HEK293 (cell line): ENCODE results near the gene TNFRSF14.

Source experiments
- CTCF ChIA-PET: fragments of 350-600 bp; formaldehyde crosslinking; extraction: SDS; loops from one replicate; lab custom pipeline; 2021; ENCODE audit warnings: antibody characterized with exemption; lab: Yijun Ruan, JAX
- POLR2A ChIA-PET: fragments of 300-600 bp; formaldehyde crosslinking; extraction: SDS; loops from one replicate; lab custom pipeline; 2020; ENCODE audit warnings: antibody characterized with exemption, inconsistent platforms; lab: Yijun Ruan, JAX
- H3K27ac ChIP-seq: fragments of 200-500 bp; sonication (Bioruptor generic); 2 replicates; pipeline ENCODE4 v1.5.1; 2014; ENCODE audit warnings: low read depth, low read length, control low read depth, inconsistent platforms; ENCODE audit errors: extremely low read depth
- H3K36me3 ChIP-seq, 2 experiments: fragments of 200-500 bp in 1 of 2; sonication (Bioruptor generic) in 1 of 2; 1 replicate in 1 of 2; 2 replicates in 1 of 2; pipeline ENCODE4 v1.5.1; 2014 to 2017; ENCODE audit warnings: inconsistent platforms in 2 of 2, low read length in 2 of 2; ENCODE audit not compliant: control insufficient read depth in 2 of 2, insufficient read depth in 1 of 2
- H3K4me1 ChIP-seq: fragments of 200-500 bp; sonication (Bioruptor generic); 2 replicates; pipeline ENCODE4 v1.5.1; 2014; ENCODE audit warnings: mild to moderate bottlenecking, low read length, inconsistent platforms; ENCODE audit not compliant: control insufficient read depth, insufficient read depth
- H3K4me3 ChIP-seq: 2 replicates; pipeline ENCODE4 v1.5.1; 2011; ENCODE audit warnings: low read depth, mild to moderate bottlenecking, control low read depth, low read length, moderate library complexity
- H3K9me3 ChIP-seq: fragments of 200-500 bp; sonication (Bioruptor generic); 2 replicates; pipeline ENCODE4 v1.5.1; 2014; ENCODE audit warnings: low read depth, low read length, inconsistent platforms; ENCODE audit not compliant: control insufficient read depth, insufficient read depth
- GLI2 ChIP-seq: fragments of 450-650 bp; formaldehyde crosslinking; IDR thresholded peaks from 2 replicates; pipeline ENCODE4; 2017; ENCODE audit warnings: missing biosample characterization, missing genetic modification characterization, low read depth, borderline replicate concordance
- HOXD13 ChIP-seq: sonication (generic); formaldehyde crosslinking; IDR thresholded peaks from 2 replicates; pipeline ENCODE4 v1.8.0; 2022; ENCODE audit warnings: missing genetic modification reagents, borderline replicate concordance
- KLF7 ChIP-seq: fragments of 450-650 bp; formaldehyde crosslinking; IDR thresholded peaks from 2 replicates; pipeline ENCODE4 v1.5.1; 2016; ENCODE audit warnings: missing biosample characterization, missing genetic modification characterization, borderline replicate concordance
- KLF8 ChIP-seq: fragments of 450-650 bp; formaldehyde crosslinking; IDR thresholded peaks from 2 replicates; pipeline ENCODE4 v1.5.1; 2016; ENCODE audit warnings: missing biosample characterization, missing genetic modification characterization
- OSR2 ChIP-seq: fragments of 450-650 bp; formaldehyde crosslinking; IDR thresholded peaks from 2 replicates; pipeline ENCODE4 v1.5.1; 2016; ENCODE audit warnings: missing biosample characterization, missing genetic modification characterization
- PRDM1 ChIP-seq: fragments of 450-650 bp; formaldehyde crosslinking; IDR thresholded peaks from 2 replicates; pipeline ENCODE4; 2016; ENCODE audit warnings: missing biosample characterization, missing genetic modification characterization
- ZFHX2 ChIP-seq: fragments of 450-650 bp; formaldehyde crosslinking; conservative IDR thresholded peaks from 2 replicates; pipeline ENCODE4 v1.5.1; 2016; ENCODE audit warnings: missing biosample characterization, missing genetic modification characterization
- ZFP41 ChIP-seq: fragments of 450-650 bp; formaldehyde crosslinking; IDR thresholded peaks from 2 replicates; pipeline ENCODE4 v1.5.1; 2016; ENCODE audit warnings: missing biosample characterization, missing genetic modification characterization, borderline replicate concordance
- ZNF114 ChIP-seq: fragments of 450-650 bp; formaldehyde crosslinking; IDR thresholded peaks from 2 replicates; pipeline ENCODE4 v1.5.0; 2017; ENCODE audit warnings: missing biosample characterization, missing genetic modification characterization
- ZNF132 ChIP-seq: fragments of 450-650 bp; formaldehyde crosslinking; IDR thresholded peaks from 2 replicates; pipeline ENCODE4 v1.5.1; 2017; ENCODE audit warnings: missing biosample characterization, missing genetic modification characterization, borderline replicate concordance
- ZNF174 ChIP-seq: fragments of 450-650 bp; formaldehyde crosslinking; IDR thresholded peaks from 2 replicates; pipeline ENCODE4 v1.5.0; 2017; ENCODE audit warnings: missing biosample characterization, mild to moderate bottlenecking, missing genetic modification characterization
- ZNF184 ChIP-seq: fragments of 450-650 bp; IDR thresholded peaks from 2 replicates; pipeline ENCODE4 v1.5.1; 2018; ENCODE audit warnings: missing biosample characterization, mild to moderate bottlenecking, missing genetic modification characterization
- ZNF248 ChIP-seq: fragments of 450-650 bp; formaldehyde crosslinking; IDR thresholded peaks from 2 replicates; pipeline ENCODE4 v1.5.1; 2017; ENCODE audit warnings: missing biosample characterization, missing genetic modification characterization
- ZNF266 ChIP-seq: fragments of 450-650 bp; formaldehyde crosslinking; IDR thresholded peaks from 2 replicates; pipeline ENCODE4 v1.5.1; 2016; ENCODE audit warnings: missing biosample characterization, missing genetic modification characterization, low read depth
- ZNF274 ChIP-seq, 2 experiments: fragments of 200-500 bp in 1 of 2; fragments of 450-650 bp in 1 of 2; sonication (Bioruptor generic) in 1 of 2; formaldehyde crosslinking in 1 of 2; IDR thresholded peaks; 2 replicates each; pipeline versions ENCODE4 v1.5.1 to v1.6.1; 2014 to 2016; ENCODE audit warnings: borderline replicate concordance in 1 of 2, inconsistent platforms in 1 of 2, low read length in 1 of 2, missing biosample characterization in 1 of 2, missing genetic modification characterization in 1 of 2
- ZNF350 ChIP-seq: fragments of 450-650 bp; formaldehyde crosslinking; IDR thresholded peaks from 2 replicates; pipeline ENCODE4 v1.5.0; 2017; ENCODE audit warnings: missing biosample characterization, mild to moderate bottlenecking, missing genetic modification characterization
- ZNF366 ChIP-seq: fragments of 450-650 bp; formaldehyde crosslinking; conservative IDR thresholded peaks from 2 replicates; pipeline ENCODE4 v1.5.1; 2016; ENCODE audit warnings: missing biosample characterization, missing genetic modification characterization
- ZNF37A ChIP-seq: fragments of 450-650 bp; IDR thresholded peaks from 2 replicates; pipeline ENCODE4 v1.5.1; 2018; ENCODE audit warnings: missing biosample characterization, missing genetic modification characterization
- ZNF514 ChIP-seq: fragments of 450-650 bp; formaldehyde crosslinking; IDR thresholded peaks from 2 replicates; pipeline ENCODE4 v1.5.1; 2016; ENCODE audit warnings: missing biosample characterization, missing genetic modification characterization
- ZNF530 ChIP-seq: fragments of 450-650 bp; formaldehyde crosslinking; IDR thresholded peaks from 2 replicates; pipeline ENCODE4 v1.5.1; 2016; ENCODE audit warnings: low read depth, missing biosample characterization, missing genetic modification characterization
- ZNF561 ChIP-seq: fragments of 450-650 bp; IDR thresholded peaks from 2 replicates; pipeline ENCODE4 v1.5.1; 2018; ENCODE audit warnings: missing biosample characterization, missing genetic modification characterization, borderline replicate concordance
- ZNF571 ChIP-seq: fragments of 450-650 bp; formaldehyde crosslinking; IDR thresholded peaks from 2 replicates; pipeline ENCODE4 v1.5.0; 2017; ENCODE audit warnings: missing biosample characterization, missing genetic modification characterization
- ZNF596 ChIP-seq: fragments of 450-650 bp; IDR thresholded peaks from 2 replicates; pipeline ENCODE4 v1.5.0; 2018; ENCODE audit warnings: missing biosample characterization, mild to moderate bottlenecking, missing genetic modification characterization, moderate library complexity
- ZNF664 ChIP-seq: fragments of 450-650 bp; formaldehyde crosslinking; IDR thresholded peaks from 2 replicates; pipeline ENCODE4 v1.5.1; 2016; ENCODE audit warnings: missing biosample characterization, missing genetic modification characterization
- ZNF670 ChIP-seq: fragments of 450-650 bp; formaldehyde crosslinking; IDR thresholded peaks from 2 replicates; pipeline ENCODE4 v1.5.1; 2016; ENCODE audit warnings: missing biosample characterization, missing genetic modification characterization, low read depth
- ZNF677 ChIP-seq: fragments of 450-650 bp; IDR thresholded peaks from 2 replicates; pipeline ENCODE4 v1.5.0; 2018; ENCODE audit warnings: missing biosample characterization, mild to moderate bottlenecking, missing genetic modification characterization, moderate library complexity
- ZNF707 ChIP-seq: fragments of 450-650 bp; formaldehyde crosslinking; IDR thresholded peaks from 2 replicates; pipeline ENCODE4 v1.5.1; 2016; ENCODE audit warnings: missing biosample characterization, missing genetic modification characterization
- ZNF837 ChIP-seq: fragments of 450-650 bp; formaldehyde crosslinking; IDR thresholded peaks from 2 replicates; pipeline ENCODE4 v1.5.1; 2016; ENCODE audit warnings: missing biosample characterization, missing genetic modification characterization
- ZSCAN16 ChIP-seq: fragments of 450-650 bp; formaldehyde crosslinking; IDR thresholded peaks from 2 replicates; pipeline ENCODE4 v1.5.1; 2016; ENCODE audit warnings: missing biosample characterization, missing genetic modification characterization
- ZSCAN23 ChIP-seq: fragments of 450-650 bp; formaldehyde crosslinking; IDR thresholded peaks from 2 replicates; pipeline ENCODE4 v1.5.1; 2016; ENCODE audit warnings: missing biosample characterization, missing genetic modification characterization
- ZSCAN30 ChIP-seq: fragments of 450-650 bp; IDR thresholded peaks from 2 replicates; pipeline ENCODE4 v1.5.1; 2018; ENCODE audit warnings: missing biosample characterization, mild to moderate bottlenecking, missing genetic modification characterization, moderate library complexity
- TF ChIP-seq, protein P1 (sequence below): fragments of 450-650 bp; formaldehyde crosslinking; IDR thresholded peaks from 2 replicates; pipeline ENCODE4 v1.5.1; 2016; ENCODE audit warnings: missing biosample characterization, missing genetic modification characterization, borderline replicate concordance
- TF ChIP-seq, protein P2 (sequence below): fragments of 450-650 bp; formaldehyde crosslinking; IDR thresholded peaks from 2 replicates; pipeline ENCODE4 v1.5.1; 2016; ENCODE audit warnings: missing biosample characterization, missing genetic modification characterization

Gene TNFRSF14

DNA sequence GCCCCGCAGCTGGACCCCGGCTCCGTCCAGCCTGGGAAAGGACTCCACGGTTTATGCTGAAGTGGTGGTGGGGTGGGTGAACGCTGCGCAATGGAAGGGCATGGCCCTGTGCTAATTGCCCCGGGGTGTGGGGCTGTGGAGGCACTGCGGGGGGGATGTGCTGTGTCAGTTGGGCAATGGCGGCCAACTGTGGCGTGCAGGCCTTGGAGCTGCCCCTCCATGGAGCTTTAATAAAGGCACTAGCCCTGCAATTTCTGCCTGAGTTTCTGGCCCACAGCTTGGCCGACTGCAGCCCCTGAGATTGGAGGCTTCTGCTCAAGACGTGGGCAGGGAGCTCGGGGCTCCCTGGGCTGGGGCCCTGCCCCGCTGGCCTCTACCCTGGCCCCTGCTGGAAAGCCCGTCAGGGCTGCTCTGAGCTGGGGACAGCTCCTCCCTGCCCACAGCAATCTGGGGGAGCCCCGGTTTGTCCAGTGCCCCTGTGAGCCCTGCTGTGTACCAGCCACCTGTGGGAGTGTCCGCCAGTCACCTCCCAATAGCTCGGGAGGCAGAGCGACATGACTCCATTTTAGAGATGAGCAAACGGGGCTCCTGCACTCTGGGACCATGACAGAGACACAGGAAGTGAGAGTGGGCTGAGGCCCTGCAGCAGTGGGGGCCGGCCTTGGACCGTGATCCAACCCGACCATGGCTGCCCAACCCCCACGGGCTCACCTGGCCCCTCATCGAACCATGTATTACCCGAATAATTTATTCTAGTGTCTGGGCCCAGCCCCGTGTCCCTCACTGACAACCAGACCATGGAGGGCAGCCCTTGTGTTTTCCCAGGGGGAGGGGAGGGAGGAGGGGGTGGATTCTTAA lies 8.7 kb upstream of the TNFRSF14 start:
- peak overlapping the region; percentile 41 for H3K4me3 ChIP-seq
- ChIA-PET POLR2A (interaction anchor here (0.5 to 2.9 kb wide), 4 partner anchors 14 to 1646 kb away, joined by 3 to 33 read pairs (median 5); partner anchors contain the start of genes PANK4 and PEX10), CTCF (interaction anchor here (0.7 to 3.8 kb wide), 20 partner anchors 12 to 964 kb away, joined by 3 to 31 read pairs (median 4); partner anchors contain the start of genes FAAP20, PANK4 and PEX10)
- no peaks in the 10 kb centered on the region for H3K36me3 ChIP-seq
- H3K4me1 ChIP-seq, result no peaks in the 10 kb centered on the region; the same call in 1 of the 2 replicates
- H3K27ac ChIP-seq, result no peak overlapping the region; the same call in 1 of the 2 replicates
- no peaks in the 10 kb centered on the region for H3K9me3 ChIP-seq
- TF ChIP-seq ZNF670 (no peak), ZNF596 (tag by site-specific recombination) (no peak), ZNF132 (tag by site-specific recombination) (no peak), PRDM1 (tag by site-specific recombination) (no peak), ZNF274 (IDR thresholded peaks at IDR 0.05; ENCODE audit: low read length) (no peak), ZNF274 (tag by site-specific recombination; IDR thresholded peaks at IDR 0.05; ENCODE audit: borderline replicate concordance) (no peak), KLF8 (tag by site-specific recombination) (0 out of 2 replicates have a peak, but pooled peaks have one; percentile 8), ZNF266 (tag by site-specific recombination) (no peak), ZNF37A (no peak), ZNF366 (peak; percentile 2; the same call in 1 of the 2 replicates), ZNF350 (tag by site-specific recombination) (no peak), ZNF677 (tag by site-specific recombination) (no peak), ZNF837 (tag by site-specific recombination) (no peak), ZSCAN16 (tag by site-specific recombination) (no peak), GLI2 (no peak), ZNF114 (tag by site-specific recombination) (no peak), ZNF707 (tag by site-specific recombination) (no peak), ZNF514 (tag by site-specific recombination) (no peak), ZNF561 (tag by site-specific recombination) (peak; percentile 75), HOXD13 (CRISPR knock-in tag) (no peak), ZNF248 (tag by site-specific recombination) (no peak), ZSCAN23 (no peak), ZNF174 (tag by site-specific recombination) (no peak), KLF7 (tag by site-specific recombination) (peak; percentile 12; the same call in 1 of the 2 replicates), ZNF571 (tag by site-specific recombination) (no peak), OSR2 (tag by site-specific recombination) (no peak), ZSCAN30 (no peak), ZFP41 (tag by site-specific recombination) (no peak), ZNF530 (tag by site-specific recombination) (no peak), ZNF664 (no peak), ZFHX2 (no peak), ZNF184 (tag by site-specific recombination) (no peak)
- TF ChIP-seq, protein P1, sequence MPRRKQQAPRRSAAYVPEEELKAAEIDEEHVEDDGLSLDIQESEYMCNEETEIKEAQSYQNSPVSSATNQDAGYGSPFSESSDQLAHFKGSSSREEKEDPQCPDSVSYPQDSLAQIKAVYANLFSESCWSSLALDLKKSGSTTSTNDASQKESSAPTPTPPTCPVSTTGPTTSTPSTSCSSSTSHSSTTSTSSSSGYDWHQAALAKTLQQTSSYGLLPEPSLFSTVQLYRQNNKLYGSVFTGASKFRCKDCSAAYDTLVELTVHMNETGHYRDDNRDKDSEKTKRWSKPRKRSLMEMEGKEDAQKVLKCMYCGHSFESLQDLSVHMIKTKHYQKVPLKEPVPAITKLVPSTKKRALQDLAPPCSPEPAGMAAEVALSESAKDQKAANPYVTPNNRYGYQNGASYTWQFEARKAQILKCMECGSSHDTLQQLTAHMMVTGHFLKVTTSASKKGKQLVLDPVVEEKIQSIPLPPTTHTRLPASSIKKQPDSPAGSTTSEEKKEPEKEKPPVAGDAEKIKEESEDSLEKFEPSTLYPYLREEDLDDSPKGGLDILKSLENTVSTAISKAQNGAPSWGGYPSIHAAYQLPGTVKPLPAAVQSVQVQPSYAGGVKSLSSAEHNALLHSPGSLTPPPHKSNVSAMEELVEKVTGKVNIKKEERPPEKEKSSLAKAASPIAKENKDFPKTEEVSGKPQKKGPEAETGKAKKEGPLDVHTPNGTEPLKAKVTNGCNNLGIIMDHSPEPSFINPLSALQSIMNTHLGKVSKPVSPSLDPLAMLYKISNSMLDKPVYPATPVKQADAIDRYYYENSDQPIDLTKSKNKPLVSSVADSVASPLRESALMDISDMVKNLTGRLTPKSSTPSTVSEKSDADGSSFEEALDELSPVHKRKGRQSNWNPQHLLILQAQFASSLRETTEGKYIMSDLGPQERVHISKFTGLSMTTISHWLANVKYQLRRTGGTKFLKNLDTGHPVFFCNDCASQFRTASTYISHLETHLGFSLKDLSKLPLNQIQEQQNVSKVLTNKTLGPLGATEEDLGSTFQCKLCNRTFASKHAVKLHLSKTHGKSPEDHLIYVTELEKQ (tag by site-specific recombination), result no peak
- TF ChIP-seq, protein P2, sequence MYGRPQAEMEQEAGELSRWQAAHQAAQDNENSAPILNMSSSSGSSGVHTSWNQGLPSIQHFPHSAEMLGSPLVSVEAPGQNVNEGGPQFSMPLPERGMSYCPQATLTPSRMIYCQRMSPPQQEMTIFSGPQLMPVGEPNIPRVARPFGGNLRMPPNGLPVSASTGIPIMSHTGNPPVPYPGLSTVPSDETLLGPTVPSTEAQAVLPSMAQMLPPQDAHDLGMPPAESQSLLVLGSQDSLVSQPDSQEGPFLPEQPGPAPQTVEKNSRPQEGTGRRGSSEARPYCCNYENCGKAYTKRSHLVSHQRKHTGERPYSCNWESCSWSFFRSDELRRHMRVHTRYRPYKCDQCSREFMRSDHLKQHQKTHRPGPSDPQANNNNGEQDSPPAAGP (tag by site-specific recombination), result no peak; the same call in 1 of the 2 replicates
